Esophagus muscularis mucosa (tissue), 4 donors: Measurements from ENCODE around the gene CRNN.

Experiments used
- EP300 ChIP-seq: sonication (generic); formaldehyde crosslinking; IDR thresholded peaks from one replicate; pipeline ENCODE4 v1.6.1; 2017; ENCODE audit warnings: antibody characterized with exemption
- POLR2A ChIP-seq: fragments of 450-650 bp; IDR thresholded peaks from one replicate; pipeline ENCODE4 v1.6.1; 2017; ENCODE audit warnings: antibody characterized with exemption, moderate library complexity, mild to moderate bottlenecking, low read depth
- POLR2AphosphoS5 ChIP-seq, 2 donors: sonication (generic); formaldehyde crosslinking; IDR thresholded peaks; one replicate each; pipeline ENCODE4 v1.6.1; 2017; ENCODE audit warnings: antibody characterized with exemption in 2 of 2
- TF ChIP-seq, protein P1 (sequence below), 3 experiments: fragments of 200-600 bp in 2 of 3; fragments of 450-650 bp in 1 of 3; sonication (generic) in 2 of 3; IDR thresholded peaks; one replicate each; pipeline ENCODE4 v1.5.1; 2017 to 2019; ENCODE audit warnings: antibody characterized with exemption in 3 of 3, mild to moderate bottlenecking in 2 of 3, moderate library complexity in 1 of 3

DNA sequence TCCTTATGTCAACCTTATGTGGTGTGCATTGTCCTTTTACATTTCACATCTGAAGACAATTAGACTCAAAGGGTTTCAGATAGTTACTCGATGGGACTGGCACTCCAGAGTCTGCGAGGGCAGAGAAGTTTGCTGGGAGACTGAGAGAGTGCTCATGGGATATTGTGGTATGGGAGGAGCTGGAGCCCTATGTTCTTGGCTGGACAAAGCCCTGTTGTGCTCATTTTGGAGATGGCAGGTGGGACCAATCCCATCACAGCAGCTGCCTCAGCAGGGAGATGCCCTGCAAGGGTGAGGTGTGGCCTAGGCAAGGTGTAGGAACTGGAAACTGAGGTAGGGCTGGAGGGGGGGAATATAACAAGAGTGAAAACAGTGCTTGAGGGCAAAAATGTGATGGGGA is 43.5 kb upstream of the CRNN start:
- TF ChIP-seq, protein P1, sequence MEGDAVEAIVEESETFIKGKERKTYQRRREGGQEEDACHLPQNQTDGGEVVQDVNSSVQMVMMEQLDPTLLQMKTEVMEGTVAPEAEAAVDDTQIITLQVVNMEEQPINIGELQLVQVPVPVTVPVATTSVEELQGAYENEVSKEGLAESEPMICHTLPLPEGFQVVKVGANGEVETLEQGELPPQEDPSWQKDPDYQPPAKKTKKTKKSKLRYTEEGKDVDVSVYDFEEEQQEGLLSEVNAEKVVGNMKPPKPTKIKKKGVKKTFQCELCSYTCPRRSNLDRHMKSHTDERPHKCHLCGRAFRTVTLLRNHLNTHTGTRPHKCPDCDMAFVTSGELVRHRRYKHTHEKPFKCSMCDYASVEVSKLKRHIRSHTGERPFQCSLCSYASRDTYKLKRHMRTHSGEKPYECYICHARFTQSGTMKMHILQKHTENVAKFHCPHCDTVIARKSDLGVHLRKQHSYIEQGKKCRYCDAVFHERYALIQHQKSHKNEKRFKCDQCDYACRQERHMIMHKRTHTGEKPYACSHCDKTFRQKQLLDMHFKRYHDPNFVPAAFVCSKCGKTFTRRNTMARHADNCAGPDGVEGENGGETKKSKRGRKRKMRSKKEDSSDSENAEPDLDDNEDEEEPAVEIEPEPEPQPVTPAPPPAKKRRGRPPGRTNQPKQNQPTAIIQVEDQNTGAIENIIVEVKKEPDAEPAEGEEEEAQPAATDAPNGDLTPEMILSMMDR (IDR thresholded peaks at IDR 0.05) = no peak
- TF ChIP-seq POLR2AphosphoS5 (IDR thresholded peaks at IDR 0.05) = no peak
- no peak for TF ChIP-seq EP300
- TF ChIP-seq POLR2A = no peak
